ENCODE measurements around the gene SGTA.

Gene SGTA

DNA sequence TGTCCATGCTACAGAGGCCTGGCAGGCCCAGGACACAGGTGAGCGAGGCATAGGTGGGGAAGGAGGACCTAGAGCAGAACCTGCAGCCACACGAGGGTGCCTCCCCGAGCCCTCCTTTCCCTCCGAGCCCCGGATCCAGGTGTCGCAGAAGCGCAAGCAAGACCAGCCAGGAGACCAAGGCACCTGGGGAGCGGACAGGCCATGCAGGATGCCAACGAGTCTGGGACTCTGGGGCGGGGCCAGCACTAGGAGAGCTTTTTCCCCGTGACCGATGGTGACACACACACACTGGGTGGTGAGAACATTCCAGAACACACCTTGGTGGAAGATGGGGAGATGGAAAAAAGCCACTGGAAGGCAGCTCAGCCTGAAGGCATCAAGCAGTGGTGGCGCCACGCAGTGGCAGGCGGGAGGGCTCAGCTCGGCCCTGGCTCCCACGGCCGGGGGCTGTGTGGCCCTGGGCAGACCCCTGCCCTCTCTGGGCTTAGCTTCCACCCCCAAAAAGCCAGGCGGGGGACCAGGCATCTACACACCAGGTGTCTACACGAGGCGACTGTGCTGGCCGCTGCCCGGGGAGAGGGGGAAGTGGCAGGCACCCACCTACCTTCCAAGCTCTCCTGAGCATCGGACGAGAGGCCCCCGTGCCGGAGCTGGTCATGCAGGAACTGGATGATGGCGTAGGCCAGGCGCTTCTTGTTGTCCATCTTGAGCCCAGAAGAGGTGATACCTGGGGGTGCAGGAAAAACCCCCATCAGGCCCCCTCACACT lies 14.5 kb downstream of the SGTA start:
- DNase-seq, result no peak

DNA sequence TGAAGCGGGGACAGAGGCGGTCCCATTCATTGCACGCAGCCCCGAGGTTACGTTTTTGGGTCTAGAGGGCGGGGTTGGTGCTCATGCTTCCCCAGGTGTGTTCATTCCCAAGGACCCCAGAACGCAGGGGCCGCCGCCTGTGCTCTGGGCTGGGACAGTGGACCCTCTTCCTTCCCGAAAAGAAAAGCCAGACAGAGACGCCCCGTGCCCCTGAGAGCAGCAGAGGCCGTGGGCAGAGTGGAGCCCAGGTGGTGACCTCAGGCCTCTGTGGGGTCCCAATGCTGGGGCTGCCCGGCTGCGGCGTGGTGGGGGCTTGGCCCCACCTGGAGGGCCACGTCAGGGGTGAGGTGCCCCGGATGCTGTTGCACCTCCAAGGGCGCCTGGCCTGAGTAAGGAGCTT lies 15.4 kb downstream of the SGTA start:
- no peak for DNase-seq

DNA sequence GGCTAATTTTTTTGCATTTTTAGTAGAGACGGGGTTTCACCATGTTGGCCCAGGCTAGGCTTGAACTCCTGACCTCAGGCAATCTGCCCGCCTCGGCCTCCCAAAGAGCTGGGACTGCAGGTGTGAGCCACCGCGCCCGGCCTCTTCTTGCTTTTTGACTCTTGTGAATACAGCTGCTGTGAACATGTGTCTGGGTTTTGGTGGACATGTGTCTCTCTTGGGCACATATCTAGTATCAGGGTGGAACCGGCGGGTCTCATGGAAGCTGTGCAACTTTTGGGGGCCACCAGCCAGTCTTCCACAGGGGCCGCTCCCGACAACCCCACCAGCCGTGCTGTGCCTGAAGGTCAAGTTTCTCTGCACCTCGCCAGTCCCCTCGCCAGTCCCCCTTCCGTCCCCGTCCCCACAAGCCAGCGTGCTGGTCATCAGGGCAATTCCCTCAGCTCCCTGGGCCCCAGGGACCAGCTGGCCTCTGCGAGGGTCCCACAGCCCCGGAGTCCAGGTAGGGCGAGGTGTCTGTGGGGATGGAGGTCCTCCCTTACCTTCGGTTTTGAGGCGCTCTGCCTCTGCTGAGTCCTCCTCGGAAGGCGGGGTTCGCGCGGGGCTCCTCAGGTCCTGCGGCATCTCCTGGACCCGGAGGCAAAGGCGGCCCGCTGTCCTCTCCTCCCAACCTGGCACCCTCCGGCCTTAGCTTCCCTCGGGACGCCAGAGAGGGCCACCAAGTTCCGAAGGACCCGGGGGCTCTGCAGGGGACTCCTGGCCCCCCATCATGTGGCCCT lies 16.3 kb downstream of the SGTA start:
- no peak for DNase-seq

GRCh38 chr19:2765376-2765775 lies 17.7 kb downstream of the SGTA start:
- DNase-seq, result no peak

- DNase-seq, result no peak
Observed at GRCh38 chr19:2764945-2765344, 18.1 kb downstream of the SGTA start.

DNA sequence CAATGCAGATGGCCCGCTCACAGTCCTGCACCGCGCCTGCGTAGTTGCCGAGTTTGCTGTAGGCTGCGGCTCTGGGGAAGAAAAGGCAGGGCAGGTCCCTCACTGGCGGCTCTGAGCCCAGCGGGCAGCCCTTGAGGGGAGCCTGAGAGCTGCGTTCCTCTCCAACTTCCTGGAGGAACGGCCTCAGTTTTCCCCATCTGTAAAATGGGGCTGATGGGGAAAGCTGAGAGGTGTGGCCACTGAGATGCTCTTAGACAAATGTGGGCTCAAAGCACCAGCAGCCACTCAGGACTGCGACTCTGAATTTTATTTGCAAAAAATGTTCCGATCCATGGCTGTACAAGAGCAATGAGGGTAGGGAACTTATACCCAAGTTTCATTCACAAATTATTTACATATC lies 19.4 kb downstream of the SGTA start:
- DNase-seq, result no peak

GRCh38 chr19:2762783-2763496 lies 20.1 kb downstream of the SGTA start:
- no peak for DNase-seq

DNA sequence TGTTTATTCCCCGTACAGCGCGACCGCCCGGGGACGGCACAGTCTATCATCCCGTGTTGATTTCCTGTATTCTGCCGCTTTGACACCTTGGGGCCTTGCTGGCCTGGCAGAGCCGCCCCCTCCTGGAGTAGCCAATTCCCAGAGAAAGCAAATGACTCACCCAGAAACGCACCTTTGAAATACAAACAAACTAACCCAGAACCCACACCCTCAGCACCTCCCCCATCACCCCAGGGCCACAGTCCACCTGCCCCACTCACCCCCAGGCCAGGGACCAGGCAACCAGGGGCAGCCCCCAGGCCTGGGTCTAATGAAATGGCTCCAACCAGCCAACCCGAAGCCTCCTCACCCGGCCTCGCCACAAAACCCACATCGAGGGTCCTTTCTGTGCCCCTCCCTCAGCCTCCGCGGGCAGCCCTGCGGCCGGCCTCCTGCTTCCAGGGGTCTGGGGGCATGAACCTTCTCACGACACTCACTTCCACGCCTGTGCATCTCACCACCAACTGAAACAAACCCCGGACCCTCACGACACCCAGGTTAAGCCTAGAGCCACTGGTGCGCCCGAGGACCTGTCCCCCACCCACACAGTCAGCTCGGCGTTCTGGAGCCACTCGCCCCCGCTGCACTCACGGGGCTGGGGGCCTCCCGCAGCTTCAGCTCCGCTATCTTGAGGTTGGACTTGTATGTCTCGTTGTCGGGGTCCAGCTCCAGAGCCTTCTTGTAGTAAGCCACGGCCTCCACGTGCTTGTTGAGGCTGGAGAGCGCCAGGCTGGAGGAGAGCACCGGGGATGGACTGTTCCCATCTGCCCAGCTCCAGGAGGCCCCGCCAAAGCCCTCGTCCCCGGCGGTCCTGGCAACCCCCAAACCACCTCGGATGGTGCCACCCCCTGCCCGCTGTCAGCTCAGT lies 20.9 kb downstream of the SGTA start:
- no peak for DNase-seq

- DNase-seq, result no peak
Observed at GRCh38 chr19:2761309-2761677, 21.8 kb downstream of the SGTA start.

DNA sequence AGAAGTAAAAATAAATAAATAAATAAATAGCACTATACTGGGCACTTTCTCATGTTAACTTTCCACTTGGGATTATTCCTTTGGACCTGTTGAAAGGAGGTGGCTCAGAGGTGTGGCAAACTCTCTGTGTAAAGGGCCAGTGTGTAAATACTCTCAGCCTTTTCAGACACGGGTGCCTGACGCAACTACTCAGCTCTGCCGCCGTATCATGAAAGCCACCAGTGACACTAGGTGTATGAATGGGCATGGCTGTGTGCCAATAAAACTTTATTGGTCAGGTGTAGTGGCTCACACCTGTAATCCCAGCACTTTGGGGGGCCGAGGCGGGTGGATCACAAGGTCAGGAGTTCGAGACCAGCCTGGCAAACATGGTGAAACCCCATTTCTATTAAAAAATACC lies 23.1 kb downstream of the SGTA start:
- DNase-seq, result no peak

DNA sequence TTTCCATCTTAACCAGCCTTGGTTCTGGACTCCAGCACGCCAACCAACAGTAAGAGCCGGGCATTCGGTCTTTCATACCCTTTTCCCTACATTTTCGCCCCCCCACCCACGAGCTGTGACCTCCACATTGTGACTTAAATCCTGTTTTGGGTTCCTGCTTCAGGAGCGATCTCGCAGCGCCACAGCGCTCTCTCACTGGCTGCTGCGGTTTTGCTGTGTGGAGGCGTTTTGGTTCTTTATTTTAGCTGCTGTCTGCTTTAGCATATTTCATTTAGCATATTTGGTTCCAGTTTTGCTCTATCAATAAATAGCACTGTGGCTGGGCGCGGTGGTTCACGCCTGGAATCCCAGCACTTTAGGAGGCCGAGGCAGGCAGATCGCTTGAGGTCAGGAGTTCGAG lies 23.7 kb downstream of the SGTA start:
- DNase-seq, result no peak

DNA sequence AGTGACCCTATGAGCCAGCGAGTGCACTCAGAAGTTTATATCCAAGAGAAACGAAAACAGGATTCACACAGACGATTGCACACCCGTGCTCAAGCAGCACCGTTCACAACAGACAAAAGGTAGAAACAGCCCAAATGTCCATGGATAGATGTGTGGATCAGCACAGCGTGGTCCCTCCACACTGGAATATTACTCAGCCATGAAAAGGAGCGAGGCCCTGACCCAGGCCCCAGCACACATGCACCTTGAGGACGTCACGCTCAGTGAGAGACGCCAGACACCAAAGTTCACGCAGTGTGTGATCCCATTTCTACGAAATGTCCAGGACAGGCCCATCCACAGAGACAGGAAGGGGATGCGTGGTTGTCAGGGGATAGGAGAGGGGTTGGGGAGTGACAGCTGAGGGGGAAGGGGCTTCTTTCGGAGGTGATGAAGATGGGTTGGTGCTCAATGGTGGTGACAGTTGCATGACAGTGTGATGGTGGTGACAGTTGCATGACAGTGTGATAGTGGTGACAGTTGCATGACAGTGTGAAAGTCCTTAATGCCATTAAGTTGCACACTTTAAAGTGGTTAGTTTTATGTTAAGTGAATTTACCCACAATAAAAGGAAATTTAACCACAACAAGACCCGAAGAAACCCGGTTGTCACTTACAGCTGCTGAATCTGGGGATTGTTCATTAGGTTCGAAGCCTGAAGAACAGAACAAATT lies 24.3 kb downstream of the SGTA start:
- no peak for DNase-seq

- no peak for DNase-seq
Observed at GRCh38 chr19:2756921-2757881, 25.9 kb downstream of the SGTA start.

GRCh38 chr19:2756477-2756876 lies 26.6 kb downstream of the SGTA start:
- no peak for DNase-seq

- DNase-seq, result no peak
Observed at GRCh38 chr19:2755811-2756210, 27.3 kb downstream of the SGTA start.

GRCh38 chr19:2755448-2755705 lies 27.7 kb downstream of the SGTA start:
- no peak for DNase-seq

DNA sequence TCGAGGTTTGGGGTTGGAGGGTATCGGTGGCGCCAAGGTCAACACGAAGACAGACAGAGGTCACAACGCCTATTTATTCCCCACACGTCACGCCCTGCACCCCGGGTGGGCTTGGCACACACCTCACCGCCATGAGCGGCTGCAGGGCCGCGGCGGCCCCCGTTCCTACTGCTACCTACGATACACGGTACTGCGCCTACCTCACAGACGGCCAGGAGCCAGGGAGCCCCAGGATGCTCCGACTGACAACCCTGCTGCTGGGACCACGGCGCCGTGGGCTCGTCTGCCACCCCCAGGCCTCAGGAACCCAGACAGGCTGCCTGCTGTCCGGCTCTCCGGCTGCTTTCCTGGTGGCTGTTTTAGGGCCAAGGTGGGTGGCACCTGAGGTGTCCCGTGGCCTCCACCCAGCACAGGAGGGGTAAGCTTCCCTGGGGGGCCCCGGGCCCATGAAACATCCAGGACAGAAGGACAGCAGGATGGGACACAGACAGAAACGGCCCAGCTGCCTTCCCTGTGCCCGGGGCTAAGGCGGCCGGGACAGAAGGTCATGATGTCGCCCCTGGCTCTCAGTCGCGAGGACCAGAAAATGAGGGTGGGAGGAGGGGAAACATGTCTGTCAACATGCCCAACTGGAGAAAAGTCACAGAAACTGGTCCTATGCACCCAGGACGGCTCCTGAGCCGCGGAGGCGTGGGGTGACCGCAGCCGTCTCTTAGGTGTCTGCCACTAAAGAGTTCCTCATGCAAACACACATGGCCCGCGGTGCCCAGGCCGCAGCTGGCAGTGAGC lies 28.2 kb downstream of the SGTA start:
- no peak for DNase-seq

GRCh38 chr19:2751438-2751830 lies 31.6 kb downstream of the SGTA start:
- DNase-seq, result no peak

GRCh38 chr19:2750808-2751437 lies 32.1 kb downstream of the SGTA start:
- no peak for DNase-seq

DNA sequence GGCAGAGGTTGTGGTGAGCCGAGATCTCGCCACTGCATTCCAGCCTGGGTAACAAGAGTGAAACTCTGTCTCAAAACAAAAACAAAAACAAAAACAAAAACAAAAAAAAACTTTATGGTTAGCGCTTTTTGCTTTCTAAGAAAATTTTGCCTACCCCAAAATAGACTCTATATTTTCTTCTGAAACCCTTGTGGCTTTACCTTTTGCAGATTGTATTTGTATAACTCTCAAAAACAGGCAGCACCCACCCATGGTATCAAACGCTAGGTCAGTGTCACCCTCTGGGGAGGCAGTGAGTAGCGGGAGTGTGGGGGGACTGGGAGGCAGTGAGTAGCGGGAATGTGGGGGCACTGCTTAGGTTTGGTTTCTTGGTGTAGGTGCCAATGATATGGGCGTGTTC lies 35.7 kb downstream of the SGTA start:
- DNase-seq, result no peak

All from fibroblast of skin of right biceps (primary cell).